Cardiac muscle cell (in vitro differentiated cells and primary cell): Measurements from ENCODE around the gene OSM. TPM values are rescaled to one million over a fixed set of nuclear protein-coding genes. Genes with fewer than 3 reads are reported as not detected.

ENCODE experiments used
- DNase-seq, 2 donors: peaks; one replicate each; pipeline versions ENCODE4 v3.0.0 to v3.0.0-alpha.2; 2010 to 2017; ENCODE audit warnings: low read depth in 1 of 2, low spot score in 1 of 2
- H3K27ac ChIP-seq: fragments of 200-600 bp; sonication (generic); 2 replicates; pipeline ENCODE4 v1.5.1; 2016
- H3K27me3 ChIP-seq: fragments of 200-600 bp; sonication (generic); 2 replicates; pipeline ENCODE4 v1.6.0; 2016; ENCODE audit warnings: control low read depth
- H3K36me3 ChIP-seq: fragments of 200-600 bp; sonication (generic); 2 replicates; pipeline ENCODE4 v1.5.1; 2016; ENCODE audit warnings: control low read depth
- H3K4me1 ChIP-seq: fragments of 200-600 bp; sonication (generic); 2 replicates; pipeline ENCODE4 v1.8.1; 2017; ENCODE audit warnings: low read depth, mild to moderate bottlenecking, mixed run types
- H3K4me3 ChIP-seq: fragments of 200-600 bp; sonication (generic); 2 replicates; pipeline ENCODE4 v1.5.1; 2016; ENCODE audit warnings: mild to moderate bottlenecking
- H3K9me3 ChIP-seq: fragments of 200-600 bp; sonication (generic); 2 replicates; pipeline ENCODE4 v1.5.1; 2017; ENCODE audit warnings: low read depth, mild to moderate bottlenecking, control low read depth
- CTCF ChIP-seq: IDR thresholded peaks from 2 replicates; pipeline ENCODE4 v1.5.1; 2012; ENCODE audit warnings: low read depth, mild to moderate bottlenecking, low read length
- polyA plus RNA-seq: library from polyadenylated mRNA; unstranded; fragments of >200 nt; fragmentation: Nextera tagmentation; extraction: Ambion mirVana; gene quantifications from 2 replicates; pipeline ENCODE4 v1.2.1, GENCODE V29; 2016
- total RNA-seq: library from RNA; depleted of rRNA; stranded (reverse); fragments of >200 nt; gene quantifications from 2 replicates; pipeline ENCODE4 v1.2.3, GENCODE V29; 2016

The OSM gene
- total and polyA plus RNA-seq, 2 experiments from 2014 or later, result not detected

GRCh38 chr22:30252411-30253204, 14.0 kb downstream of the OSM start:
- Histone ChIP-seq H3K27ac (no peak overlapping the region), H3K9me3 (no peaks in the 10 kb centered on the region), H3K4me1 (no peaks in the 10 kb centered on the region), H3K4me3 (no peak overlapping the region), H3K36me3 (no peaks in the 10 kb centered on the region), H3K27me3 (peaks cover 2% of the 10 kb centered on the region)
- TF ChIP-seq CTCF, result no peak
- no peak for DNase-seq

GRCh38 chr22:30251711-30252110, 14.9 kb downstream of the OSM start:
- Histone ChIP-seq H3K27me3 (peaks cover 11% of the 10 kb centered on the region), H3K27ac (no peak overlapping the region), H3K9me3 (no peaks in the 10 kb centered on the region), H3K36me3 (no peaks in the 10 kb centered on the region), H3K4me3 (no peak overlapping the region), H3K4me1 (no peaks in the 10 kb centered on the region)
- DNase-seq, result peak in 1 of 2 donors; percentile 66
- no peak for TF ChIP-seq CTCF

- Histone ChIP-seq H3K4me3 (no peak overlapping the region), H3K36me3 (no peaks in the 10 kb centered on the region), H3K27ac (no peak overlapping the region), H3K4me1 (peaks cover 3% of the 10 kb centered on the region), H3K27me3 (peaks cover 21% of the 10 kb centered on the region), H3K9me3 (no peaks in the 10 kb centered on the region)
- DNase-seq, result no peak
- no peak for TF ChIP-seq CTCF
Measured at GRCh38 chr22:30250661-30251267, 15.9 kb downstream of the OSM start.

- H3K9me3 ChIP-seq, result no peaks in the 10 kb centered on the region
- no peak for DNase-seq
- peaks cover 5% of the 10 kb centered on the region for H3K4me1 ChIP-seq
- H3K27me3 ChIP-seq, result peaks cover 27% of the 10 kb centered on the region
- no peak overlapping the region for H3K4me3 ChIP-seq
- no peak overlapping the region for H3K27ac ChIP-seq
- H3K36me3 ChIP-seq, result no peaks in the 10 kb centered on the region
- no peak for TF ChIP-seq CTCF
Measured at GRCh38 chr22:30250039-30250565, 16.5 kb downstream of the OSM start.

- H3K9me3 ChIP-seq, result no peaks in the 10 kb centered on the region
- peaks cover 5% of the 10 kb centered on the region for H3K4me1 ChIP-seq
- peaks cover 34% of the 10 kb centered on the region for H3K27me3 ChIP-seq
- H3K4me3 ChIP-seq, result no peak overlapping the region
- H3K27ac ChIP-seq, result no peak overlapping the region
- no peak for DNase-seq
- TF ChIP-seq CTCF, result no peak
- no peaks in the 10 kb centered on the region for H3K36me3 ChIP-seq
Measured at GRCh38 chr22:30249049-30250038, 17.3 kb downstream of the OSM start.
